T-helper 9 cell (primary cell): Measurements from ENCODE around the gene ASCL5.
"Not testable (repeated sequence)": the region's sequence is repeated elsewhere in the genome, so short reads cannot be mapped to it uniquely, and the experiment has no call there.

Source experiments
- DNase-seq: peaks from one replicate; pipeline ENCODE4 v3.0.0-alpha.2; 2020
- total RNA-seq, 2 donors: gene quantifications; one replicate each; lab custom pipeline; 2026; lab: John Stamatoyannopoulos, UW

ASCL5 gene, protein sequence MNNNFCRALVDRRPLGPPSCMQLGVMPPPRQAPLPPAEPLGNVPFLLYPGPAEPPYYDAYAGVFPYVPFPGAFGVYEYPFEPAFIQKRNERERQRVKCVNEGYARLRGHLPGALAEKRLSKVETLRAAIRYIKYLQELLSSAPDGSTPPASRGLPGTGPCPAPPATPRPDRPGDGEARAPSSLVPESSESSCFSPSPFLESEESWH
- total RNA-seq: 0 reads per million in 2 donors

DNA sequence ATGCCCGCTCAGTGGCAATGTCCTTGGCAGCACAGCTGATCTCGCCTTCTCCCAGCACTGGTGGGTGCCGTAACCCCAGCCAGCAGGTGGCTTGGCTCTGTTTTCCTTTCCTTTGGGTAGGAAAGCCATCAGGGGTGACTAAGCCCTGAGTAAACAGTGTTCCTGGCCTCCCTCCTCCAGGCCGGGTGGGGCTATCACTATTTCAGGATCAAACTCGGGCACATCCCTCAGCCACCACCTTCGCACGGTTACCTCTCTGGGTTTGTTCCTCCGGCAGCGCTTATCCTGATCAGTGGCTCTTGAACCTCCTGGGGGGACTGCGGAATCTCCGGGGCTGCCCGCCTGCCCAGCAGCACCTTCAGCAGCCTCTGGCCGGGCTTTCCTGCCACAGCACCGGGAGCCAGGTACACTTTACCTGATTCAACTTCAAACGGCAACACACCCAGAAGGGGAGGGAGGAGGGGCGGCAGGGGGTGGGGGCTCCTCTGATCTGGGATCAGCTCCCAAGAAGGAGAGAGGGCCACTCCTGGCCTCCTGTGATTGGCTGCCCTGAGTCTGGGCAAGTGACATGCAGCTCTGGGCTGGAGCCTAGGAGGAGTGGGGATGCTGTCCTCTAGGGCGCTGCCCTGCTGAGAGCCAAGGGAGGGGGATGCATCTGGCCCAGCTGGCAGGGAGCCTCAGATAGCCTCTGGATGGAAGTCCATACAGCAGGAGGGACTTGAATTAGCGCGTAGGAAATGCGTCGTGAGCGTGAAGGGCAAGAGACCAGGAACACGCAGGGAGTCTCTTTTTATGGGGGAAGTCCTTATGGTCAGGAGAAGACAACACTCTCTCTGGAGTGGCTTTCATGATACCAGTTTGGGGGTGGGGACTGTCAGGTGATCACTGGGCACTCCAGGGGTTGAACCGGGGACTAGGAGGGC is at the start of gene ASCL5:
TSS of gene ASCL5 (minus strand) at position 353 of the 923 bp plus-strand sequence. CDS start 11,812 bp downstream, outside the sequence.
- no peak for DNase-seq

DNA sequence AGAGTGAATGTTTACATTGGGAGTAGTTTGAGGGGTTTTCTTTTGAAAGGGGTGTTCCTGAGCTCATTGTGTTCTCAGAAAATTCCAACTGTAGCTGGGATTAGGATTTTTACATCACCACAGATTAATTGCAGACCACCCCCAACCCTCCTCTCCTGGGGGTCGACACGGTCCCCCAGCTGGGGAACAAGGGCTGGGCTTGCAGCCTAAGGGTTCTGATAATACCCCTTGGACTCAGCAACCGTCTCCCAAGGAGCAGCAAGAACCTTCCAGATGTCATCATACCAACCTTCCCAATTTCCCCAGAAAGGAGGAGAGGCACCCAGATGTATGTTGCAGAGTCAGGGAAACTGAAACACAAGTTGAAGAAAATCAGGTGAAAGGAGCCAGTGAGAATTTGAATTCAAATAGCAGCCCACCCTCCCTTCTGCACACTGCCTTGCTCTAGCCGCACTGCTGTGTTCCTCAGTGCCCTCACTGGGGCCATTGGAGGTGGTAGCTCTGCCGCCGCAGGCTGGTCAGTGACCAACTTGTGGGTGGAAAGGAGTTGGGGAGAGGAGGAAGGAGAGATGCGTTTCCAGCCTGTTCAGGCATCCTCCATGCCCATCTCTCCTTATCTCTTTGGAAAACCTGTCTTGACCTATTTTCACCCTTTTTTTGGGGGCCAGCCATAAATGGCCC is 49.0 kb upstream of the ASCL5 start:
- DNase-seq: no peak

DNA sequence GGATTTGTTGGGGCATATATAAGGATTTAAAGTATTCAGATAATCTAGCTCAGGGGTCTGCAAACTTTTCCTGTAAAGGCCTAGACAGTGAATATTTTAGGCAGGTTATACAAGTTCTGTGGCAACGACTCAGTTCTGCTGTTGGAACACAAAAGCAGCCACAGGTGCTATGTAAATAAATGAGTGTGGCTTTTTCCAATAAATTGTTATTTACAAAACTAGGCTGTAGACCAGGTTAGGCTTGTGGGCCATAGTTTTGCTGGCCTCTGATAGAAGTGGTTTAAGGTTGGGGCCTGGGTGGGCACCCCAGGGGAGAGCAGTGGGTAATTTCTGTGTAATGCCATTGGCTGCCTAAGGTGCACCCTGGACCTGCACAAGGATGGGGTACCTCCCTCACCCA is 46.8 kb upstream of the ASCL5 start:
- DNase-seq: no peak

DNA sequence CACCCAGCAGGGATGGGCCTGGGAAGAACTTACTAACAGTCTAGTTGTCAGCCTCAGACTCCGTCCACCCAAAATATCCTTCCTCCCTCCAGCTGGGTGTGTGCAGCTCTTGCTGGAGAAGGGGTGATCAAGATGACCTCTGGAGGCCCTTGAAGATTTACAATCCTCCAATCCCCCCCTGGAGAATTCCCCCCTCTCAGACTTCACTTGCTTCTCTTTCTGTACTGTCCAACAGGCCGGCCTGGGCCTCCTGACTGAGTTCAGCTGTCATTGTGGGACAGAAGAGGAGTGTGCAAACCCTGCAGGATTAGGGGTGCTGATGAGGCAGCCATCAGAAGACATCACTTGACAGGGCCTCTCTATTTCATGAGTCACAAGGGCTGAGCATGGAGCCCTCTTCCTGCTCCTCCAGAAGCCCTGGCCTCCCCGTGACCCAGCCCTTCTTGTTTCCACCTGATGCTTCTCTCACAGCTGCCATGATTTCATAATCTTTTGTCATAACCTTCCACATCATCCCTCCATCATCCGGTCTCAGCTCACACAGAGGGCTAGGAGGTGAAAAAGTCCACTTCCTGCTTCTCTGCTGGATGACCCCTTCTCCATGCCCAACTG is 46.1 kb upstream of the ASCL5 start:
- DNase-seq: no peak

DNA sequence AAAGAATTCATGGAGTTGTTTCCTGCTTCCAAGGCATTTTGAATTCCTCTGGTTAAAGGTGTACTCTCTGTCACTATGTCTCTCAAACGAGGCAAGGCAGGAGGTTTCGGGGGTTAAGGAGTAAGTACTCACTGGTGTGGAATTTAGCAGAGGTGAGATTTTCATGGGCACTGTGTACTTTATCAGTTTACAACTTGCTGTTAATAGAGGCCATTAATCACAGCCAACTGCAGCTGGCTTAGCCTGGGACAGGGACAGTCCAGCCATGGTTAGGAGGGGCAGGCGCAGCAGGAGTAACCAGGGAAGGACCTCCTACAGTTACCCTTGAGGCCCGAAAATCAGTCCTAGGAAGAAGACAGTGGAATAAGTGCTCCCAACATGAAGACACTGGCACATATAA is 45.3 kb upstream of the ASCL5 start:
- no peak for DNase-seq

DNA sequence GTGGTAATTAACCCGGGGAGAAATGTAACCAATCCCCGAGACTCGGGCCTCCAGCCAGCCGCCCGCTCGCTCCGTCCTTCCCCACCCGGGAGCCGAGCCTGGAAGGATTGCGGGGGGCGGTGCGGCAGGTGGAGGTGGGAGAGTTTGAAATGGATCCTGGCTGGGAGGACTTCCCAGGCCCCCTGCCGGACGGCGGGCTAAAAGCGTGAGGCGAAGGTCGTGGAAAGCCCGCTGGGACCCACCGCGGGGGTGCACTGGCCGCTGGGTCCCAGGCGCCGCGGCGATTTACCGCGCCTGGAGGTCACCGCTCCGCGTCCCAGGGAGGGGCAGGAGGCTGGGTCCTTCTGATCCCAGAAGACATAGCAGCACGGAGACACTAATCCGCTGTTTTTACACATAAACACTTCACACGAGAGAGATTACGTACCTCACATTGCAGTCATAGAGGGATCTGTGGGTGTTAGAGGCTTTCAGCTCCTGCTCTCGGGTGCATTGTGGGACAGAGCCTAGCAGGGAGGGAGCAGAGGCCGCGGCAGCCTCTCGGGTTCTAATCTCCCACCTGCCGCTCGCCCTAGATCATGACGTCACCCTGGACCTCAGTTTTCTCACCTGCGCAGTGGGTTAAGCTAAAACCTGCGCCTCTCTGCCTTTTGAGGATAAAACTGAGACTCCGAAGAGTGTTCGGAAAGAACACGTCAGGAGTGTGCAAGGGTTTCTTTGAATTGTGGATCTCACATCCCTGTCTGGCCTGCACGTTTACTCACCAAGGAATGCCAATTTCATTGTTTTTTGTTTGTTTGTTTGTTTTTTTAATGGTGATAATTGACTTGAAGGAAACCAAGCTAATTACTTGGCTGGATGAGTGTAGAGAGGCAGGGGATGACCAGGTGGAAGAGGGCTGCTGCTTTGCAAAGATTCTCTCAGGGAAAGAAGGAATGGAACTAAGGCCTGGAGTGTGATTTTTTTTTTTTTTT is 44.4 kb upstream of the ASCL5 start:
- DNase-seq: peak; percentile 29

DNA sequence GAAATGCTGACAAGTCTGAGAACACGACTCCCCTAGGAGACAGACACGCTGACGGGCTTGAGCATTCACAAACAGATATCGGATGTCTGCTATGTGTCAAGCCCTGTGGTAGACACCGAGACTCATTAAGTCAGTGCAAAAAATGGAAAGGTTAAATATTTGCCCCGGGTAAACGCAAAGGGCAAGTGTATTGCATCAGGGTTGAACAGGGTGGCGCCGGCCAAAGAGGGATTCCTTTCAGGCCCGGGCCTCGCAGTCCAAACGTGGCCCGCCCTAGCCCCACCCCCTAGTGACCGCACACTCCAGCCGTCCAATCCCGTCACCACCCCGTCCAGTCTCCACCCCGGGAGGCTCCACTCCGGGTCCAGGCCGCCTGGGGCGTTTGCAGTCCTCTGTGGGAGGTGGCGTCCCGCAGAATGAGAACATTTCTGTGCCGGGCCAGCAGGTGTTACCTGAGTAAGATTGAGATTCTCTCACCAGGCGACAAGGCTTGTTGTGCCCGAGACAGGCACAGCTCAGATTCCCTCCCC is 43.6 kb upstream of the ASCL5 start:
- DNase-seq: peak; percentile 59

DNA sequence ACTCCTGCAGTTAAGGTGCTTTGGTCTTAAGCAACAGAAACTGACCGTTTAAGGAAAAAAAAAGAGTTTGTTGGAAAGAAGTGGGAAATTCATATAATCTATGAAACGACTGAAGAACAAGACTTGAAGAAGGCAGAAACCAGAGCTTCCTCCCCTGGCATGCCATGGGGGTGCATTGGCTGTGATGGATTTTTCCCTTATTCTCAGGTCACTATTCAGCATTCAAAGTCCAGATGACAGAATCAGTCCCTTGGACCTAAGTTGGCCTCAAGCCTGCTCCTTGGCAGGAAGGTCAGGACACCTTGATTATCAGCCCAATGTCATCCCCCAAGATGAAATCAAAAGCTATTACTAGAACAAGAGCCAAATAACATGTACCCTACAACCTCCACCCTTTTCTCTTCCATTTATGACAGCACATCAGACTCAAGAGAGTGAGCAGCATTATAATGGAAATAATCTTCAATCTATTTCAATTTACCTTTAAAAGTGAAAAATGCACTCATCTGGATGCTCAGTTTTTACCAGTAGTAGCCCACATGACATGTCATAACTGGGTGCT is 43.1 kb upstream of the ASCL5 start:
- DNase-seq: no peak

DNA sequence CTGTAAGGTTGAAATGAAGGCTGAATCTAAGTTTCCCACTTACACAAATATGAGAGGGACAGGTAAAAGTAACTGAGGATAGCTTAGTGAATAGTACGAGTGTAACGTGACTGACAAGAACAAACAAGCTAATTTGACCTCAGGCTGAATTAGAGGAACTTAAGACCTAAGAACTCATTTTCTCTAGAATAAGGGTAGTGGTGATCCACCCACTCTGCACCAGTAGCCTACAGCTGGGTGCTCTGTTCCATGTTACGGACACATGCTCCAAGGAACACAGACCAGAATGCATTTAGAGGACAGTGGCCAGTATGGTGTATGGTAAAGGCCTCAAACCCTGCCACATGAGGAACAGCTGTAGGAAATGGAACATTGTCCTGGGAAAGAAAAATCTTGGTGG is 42.2 kb upstream of the ASCL5 start:
- DNase-seq: no peak

DNA sequence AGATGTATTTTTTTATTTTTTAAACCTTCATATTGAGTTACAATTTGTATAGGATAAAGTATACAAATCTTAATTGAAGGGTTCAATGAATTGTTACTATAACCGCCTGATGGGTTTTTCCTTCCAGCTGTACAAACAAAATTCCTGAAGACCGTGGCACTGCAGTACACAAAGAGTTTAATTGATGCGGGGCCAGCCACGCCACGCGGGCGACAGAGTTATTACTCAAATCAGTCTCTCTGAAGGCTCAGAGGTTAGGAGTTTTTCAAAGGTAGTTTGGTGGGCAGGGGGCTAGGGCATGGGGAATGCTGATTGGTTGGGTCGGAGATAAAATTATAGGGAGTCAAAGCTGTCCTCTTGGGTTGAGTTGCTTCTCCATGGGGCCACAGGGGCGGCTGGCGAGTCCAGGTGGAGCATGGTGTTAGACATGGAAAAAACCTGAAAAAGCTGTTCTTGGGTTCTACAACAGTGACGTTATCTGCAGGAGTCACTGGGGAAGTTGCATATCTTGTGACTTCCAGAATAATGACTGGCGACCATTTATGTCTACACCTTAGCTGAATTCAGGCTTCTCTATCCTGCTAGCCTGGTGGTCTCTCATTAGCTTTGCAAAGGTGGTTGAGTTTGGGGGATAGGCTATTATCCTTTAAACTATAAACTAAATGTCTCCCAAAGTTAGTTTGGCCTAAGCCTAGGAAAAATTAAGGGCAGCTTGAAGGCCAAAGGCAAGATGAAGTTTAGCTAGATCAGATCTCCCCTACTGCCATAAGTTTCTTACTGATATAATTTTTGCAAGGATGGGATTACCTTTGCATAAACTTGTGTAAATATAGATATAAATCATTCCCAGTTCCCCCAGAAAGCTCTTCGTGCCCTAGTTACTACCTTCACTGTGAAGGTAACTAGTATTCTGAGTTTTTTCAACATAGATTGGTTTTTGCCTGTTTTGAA is 40.3 kb upstream of the ASCL5 start:
- DNase-seq: no peak

DNA sequence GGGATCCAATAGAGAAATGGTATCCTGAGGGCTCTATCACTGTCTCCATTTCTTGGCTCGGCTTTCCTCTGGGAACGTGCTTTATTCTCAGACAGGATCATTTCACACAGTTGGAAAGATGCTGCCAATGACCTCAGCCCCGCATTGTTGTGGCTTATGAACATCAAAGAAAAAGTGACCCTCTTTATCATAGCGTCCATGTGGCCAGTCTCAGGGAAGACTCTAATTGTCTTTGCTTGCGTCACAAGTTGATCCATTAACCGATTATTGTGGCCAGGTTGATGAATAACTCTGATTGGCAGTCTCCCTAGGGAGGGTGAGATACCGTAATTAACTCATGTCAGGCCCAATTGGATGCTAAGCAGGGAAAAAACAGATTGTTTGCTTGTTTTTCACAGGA is 37.7 kb upstream of the ASCL5 start:
- no peak for DNase-seq

DNA sequence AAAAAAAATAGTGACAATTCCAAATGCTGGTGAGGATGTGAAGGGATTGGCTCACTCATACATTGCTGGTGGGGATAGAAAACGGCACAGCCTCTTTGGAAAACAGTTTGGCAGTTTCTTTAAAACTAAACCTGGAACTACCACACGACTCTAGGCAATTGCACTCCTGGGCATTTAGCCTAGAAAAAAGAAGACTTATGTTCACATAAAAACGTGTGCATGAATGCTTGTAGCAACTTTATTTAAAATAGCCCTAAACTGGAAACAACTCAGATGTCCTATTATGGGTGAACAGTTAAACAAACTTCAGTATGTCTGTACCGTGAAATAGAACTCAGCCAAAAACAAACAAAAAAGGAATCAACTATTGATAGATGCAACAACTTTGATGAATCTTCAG is 36.7 kb upstream of the ASCL5 start:
- DNase-seq: no peak

DNA sequence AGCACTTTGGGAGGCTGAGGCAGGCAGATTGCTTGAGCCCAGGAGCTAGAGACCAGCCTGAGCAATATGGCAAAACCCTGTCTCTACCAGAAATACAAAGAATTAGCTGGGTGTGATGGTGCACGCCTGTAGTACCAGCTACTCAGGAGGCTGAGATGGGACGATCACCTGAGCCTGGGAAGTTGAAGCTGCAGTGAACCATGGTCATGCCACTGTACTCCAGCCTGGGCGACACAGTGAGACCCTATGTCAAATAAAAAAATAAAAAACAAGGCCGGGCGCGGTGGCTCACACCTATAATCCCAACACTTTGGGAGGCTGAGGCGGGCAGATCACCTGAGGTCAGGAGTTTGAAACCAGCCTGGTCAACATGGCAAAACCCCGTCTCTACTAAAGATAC is 36.1 kb upstream of the ASCL5 start:
- not testable (repeated sequence) for DNase-seq

DNA sequence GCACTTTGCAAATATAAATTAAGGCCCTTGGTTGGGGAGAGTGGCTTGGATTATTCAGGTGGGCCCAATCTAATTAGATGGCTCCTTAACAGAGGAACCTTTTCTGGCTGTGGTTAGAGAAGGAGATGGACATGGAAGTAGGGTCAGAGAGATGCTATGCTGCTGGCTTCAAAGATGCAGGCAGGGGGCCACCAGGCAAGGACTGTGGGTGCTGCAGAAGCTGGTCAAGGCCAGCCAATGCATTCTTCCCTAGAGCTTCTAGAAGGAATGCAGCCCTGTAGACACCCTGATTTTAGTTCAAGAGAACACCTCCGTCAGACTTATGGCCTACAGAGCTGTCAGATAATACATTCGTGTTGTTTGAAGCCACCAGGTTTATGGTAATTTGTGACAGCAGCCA is 31.0 kb upstream of the ASCL5 start:
- DNase-seq: no peak

DNA sequence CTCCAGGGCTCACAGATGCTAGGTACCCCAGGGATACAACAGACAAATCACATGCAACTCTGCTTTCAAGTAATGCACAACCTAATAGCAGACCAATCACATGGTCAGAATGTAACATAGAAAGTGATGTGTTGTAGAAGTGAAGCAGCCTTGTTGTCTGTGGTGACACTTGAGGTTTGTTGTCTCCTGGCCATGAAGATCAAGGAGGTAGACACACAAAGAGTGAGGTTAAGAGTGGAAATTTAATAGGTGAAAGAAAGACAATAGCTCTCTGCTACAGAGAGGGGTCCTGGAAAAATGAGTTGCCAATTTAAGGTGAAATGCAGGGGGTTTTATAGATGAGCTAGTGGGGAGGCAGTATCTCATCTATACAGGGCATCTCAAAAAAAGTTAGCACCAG is 29.8 kb upstream of the ASCL5 start:
- no peak for DNase-seq

DNA sequence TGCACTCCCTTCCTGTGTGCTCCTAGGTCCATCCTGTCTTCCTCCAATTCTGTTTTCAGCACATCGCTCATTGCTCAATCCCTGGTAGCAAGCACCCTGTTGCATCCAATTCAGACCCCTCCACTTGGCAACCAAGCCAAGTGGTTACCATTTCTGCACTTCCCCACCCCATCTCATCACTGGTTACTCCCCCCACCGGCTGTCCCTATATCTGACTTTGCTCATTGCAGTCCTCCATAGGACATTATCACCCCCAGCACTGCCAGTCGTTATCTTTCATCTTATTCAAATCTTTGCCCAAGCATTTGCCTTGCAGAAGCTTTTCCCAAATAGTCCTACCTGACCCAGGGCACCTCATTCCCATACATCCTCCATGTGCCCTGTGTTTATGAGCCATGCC is 29.4 kb upstream of the ASCL5 start:
- DNase-seq: no peak

DNA sequence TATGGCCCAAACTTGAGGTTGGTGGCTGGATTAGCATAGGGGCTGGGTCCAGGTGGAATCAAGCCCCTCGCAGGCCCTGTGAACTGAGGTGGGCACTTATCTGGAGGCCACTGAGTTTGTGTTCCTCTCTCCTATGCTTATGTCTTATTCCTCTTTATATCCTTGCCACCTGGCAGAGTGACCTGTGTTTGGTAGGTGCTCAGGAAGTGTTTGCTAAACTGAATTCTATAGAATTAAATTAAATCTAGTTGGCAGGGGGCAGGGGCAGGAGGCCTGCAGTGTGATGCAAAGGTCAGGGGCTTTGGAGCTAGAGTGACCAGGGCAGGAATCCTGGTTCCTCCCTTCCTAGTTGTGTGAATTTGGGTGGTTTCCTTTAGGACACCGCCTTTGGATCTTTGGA is 28.4 kb upstream of the ASCL5 start:
- DNase-seq: no peak

DNA sequence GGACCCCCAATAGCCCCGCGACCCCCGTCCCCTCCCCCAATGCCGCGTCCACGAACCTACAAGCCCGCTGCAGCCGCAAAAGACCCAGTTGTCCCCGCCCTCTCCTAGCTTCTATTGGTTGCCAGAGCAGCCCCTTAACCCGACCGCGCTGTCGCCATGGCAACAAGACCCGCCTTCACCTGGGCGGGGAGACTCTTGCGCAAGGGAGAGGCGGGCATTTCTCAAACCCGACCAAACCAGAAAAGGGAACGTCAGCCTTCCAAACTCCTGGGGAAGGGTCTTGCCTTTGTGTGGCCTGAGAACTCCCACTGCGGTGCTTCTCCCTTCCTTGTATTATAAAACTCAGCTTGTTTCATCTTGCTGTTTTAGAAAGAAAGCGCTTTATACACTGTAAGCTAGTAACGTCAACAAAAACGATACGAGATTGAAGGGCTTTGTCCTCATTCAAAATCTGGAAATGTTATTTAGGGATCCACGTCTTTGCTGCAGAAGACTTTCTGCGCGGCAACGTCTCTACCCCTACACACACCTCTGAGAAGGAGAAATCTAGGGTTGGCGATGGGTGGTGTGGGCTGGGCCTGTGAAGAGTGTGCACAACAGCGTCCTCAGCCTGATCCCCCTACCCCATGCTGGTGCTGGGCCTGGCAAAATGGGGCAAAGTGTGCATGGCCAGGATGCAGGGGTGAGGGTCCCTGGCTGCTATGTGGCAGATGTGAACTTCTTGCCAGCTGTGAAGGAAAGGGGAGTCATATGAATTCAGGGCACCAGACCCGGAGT is 27.6 kb upstream of the ASCL5 start, which contains the start of gene TMEM9:
TSS of gene TMEM9 (minus strand) at position 86 of the 777 bp plus-strand sequence. CDS start 551 bp downstream, outside the sequence.
- peak; percentile 99 for DNase-seq
